Muscle layer of duodenum (tissue), 2 donors: ENCODE results near the gene TBC1D32.
"Not testable (repeated sequence)": the region's sequence is repeated elsewhere in the genome, so short reads cannot be mapped to it uniquely, and the experiment has no call there.

Experiments
- H3K27ac ChIP-seq: one replicate; pipeline ENCODE4 v1.7.0; 2013; ENCODE audit warnings: mild to moderate bottlenecking, low read length
- H3K27me3 ChIP-seq: one replicate; pipeline ENCODE4 v1.7.0; 2013; ENCODE audit warnings: low read depth, mild to moderate bottlenecking, control low read depth, low read length
- H3K36me3 ChIP-seq, 2 donors: one replicate each; pipeline ENCODE4 v1.7.0; 2013; ENCODE audit warnings: low read length in 2 of 2, control low read depth in 1 of 2, mild to moderate bottlenecking in 1 of 2; ENCODE audit not compliant: insufficient read depth in 2 of 2, control insufficient read depth in 1 of 2
- H3K4me1 ChIP-seq, 2 donors: one replicate each; pipeline ENCODE4 v1.7.0; 2013; ENCODE audit warnings: low read length in 2 of 2, mild to moderate bottlenecking in 2 of 2, control low read depth in 1 of 2, moderate library complexity in 1 of 2; ENCODE audit not compliant: insufficient read depth in 2 of 2, control insufficient read depth in 1 of 2
- H3K4me3 ChIP-seq, 2 donors: one replicate each; pipeline ENCODE4 v1.7.0; 2013; ENCODE audit warnings: low read length in 2 of 2, low read depth in 1 of 2, mild to moderate bottlenecking in 1 of 2
- H3K9me3 ChIP-seq, 2 donors: one replicate each; pipeline ENCODE4 v1.7.0; 2013; ENCODE audit warnings: low read length in 2 of 2, control low read depth in 1 of 2, mild to moderate bottlenecking in 1 of 2; ENCODE audit not compliant: control insufficient read depth in 1 of 2
- donor health status: healthy.

Gene TBC1D32

DNA sequence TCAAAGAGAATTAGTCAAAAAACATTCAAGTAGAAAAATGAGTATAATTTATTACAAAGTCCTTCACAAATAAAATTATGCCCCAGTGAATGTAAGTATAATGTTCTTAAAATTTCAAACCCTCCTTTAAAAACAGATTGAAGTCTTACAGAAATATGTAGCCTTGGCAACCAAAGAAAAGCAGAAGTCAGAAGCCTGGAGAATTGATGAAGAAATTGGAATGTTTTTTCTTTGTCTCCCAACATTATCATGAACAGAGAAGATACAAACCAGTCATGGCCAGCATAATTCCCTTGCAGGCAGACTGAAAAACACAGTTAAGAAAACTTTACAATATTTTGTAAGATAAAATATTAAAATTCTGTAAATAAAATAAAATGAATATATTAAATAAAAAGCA lies 221.9 kb downstream of the TBC1D32 start:
- Histone ChIP-seq H3K36me3 (no peaks in the 10 kb centered on the region), H3K4me3 (no peak overlapping the region), H3K9me3 (no peaks in the 10 kb centered on the region), H3K27ac (no peak overlapping the region), H3K4me1 (no peaks in the 10 kb centered on the region), H3K27me3 (no peaks in the 10 kb centered on the region)

- Histone ChIP-seq H3K4me1 (no peaks in the 10 kb centered on the region), H3K27me3 (no peaks in the 10 kb centered on the region), H3K9me3 (no peaks in the 10 kb centered on the region), H3K27ac (no peak overlapping the region), H3K4me3 (no peak overlapping the region), H3K36me3 (no peaks in the 10 kb centered on the region)
Observed at GRCh38 chr6:121110733-121111132, 223.5 kb downstream of the TBC1D32 start.

DNA sequence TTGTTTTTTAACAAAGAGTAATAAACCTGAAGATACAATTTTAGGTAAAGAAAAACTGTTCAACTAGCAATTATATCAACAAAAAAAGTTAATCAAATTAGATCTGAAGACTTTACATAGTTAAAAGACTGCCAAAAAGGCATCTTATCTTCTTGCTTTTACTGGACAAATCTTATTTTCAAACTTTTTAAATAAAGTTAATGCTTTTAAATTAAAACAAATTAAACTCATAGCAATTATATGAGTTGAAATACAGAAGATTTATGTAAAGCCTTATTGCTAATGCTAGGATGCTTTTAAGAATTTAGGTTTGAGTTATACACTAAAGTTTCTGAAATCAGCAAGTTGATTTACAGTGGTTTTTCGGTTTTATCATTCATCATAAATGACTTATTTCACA lies 227.3 kb downstream of the TBC1D32 start:
- H3K27me3 ChIP-seq: no peaks in the 10 kb centered on the region
- H3K27ac ChIP-seq: no peak overlapping the region

DNA sequence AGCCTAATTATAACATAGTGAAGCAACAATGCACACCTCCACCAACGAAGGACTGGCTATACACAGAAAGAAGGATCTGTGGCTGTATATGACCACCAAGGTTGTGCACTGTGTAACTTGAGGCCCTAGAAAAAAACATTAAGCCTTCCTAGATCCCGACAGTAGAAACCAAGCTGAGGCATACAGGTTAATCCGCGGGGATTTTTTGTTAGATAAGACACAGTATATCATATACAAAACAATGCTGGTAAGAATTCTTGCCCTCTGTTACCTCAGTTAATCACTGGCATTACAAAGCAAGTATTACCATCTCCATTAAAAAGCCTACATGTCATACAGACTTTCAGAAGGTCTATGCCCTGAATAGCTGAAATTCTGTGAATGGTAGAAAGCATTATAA lies 228.8 kb downstream of the TBC1D32 start:
- Histone ChIP-seq H3K4me3 (no peak overlapping the region), H3K27ac (no peak overlapping the region), H3K27me3 (no peaks in the 10 kb centered on the region), H3K9me3 (no peaks in the 10 kb centered on the region), H3K36me3 (no peaks in the 10 kb centered on the region), H3K4me1 (no peaks in the 10 kb centered on the region)

More for the DNA sequence above, 227.3 kb downstream of the TBC1D32 start:
- no peaks in the 10 kb centered on the region for H3K4me1 ChIP-seq
- no peak overlapping the region for H3K4me3 ChIP-seq
- no peaks in the 10 kb centered on the region for H3K36me3 ChIP-seq
- no peaks in the 10 kb centered on the region for H3K9me3 ChIP-seq

DNA sequence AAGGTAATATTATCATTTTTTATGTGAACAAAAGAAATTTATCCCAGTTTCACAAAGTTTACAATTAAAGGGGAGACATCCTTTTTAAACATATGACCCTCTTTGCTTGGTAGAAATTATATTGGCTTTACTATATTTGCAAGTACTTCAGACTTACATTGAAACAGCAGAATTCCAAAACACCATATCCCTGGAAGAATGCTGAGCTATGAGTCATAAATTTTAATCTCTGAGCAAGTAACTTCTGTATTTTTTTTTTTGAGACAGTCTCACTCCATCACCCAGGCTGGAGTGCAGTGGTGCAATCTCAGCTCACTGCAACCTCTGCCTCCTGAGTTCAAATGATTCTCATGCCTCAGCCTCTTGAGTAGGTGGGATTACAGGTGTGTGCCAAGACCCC lies 240.4 kb downstream of the TBC1D32 start:
- Histone ChIP-seq H3K4me3 (no peak overlapping the region), H3K27ac (no peak overlapping the region), H3K9me3 (no peaks in the 10 kb centered on the region), H3K4me1 (no peaks in the 10 kb centered on the region), H3K36me3 (peaks cover 0 to 5% of the 10 kb centered on the region in 2 donors), H3K27me3 (no peaks in the 10 kb centered on the region)

GRCh38 chr6:121090492-121090891 lies 243.8 kb downstream of the TBC1D32 start:
- Histone ChIP-seq H3K27ac (no peak overlapping the region), H3K27me3 (no peaks in the 10 kb centered on the region), H3K9me3 (no peaks in the 10 kb centered on the region), H3K36me3 (peaks cover 0 to 5% of the 10 kb centered on the region in 2 donors), H3K4me3 (no peak overlapping the region), H3K4me1 (no peaks in the 10 kb centered on the region)

DNA sequence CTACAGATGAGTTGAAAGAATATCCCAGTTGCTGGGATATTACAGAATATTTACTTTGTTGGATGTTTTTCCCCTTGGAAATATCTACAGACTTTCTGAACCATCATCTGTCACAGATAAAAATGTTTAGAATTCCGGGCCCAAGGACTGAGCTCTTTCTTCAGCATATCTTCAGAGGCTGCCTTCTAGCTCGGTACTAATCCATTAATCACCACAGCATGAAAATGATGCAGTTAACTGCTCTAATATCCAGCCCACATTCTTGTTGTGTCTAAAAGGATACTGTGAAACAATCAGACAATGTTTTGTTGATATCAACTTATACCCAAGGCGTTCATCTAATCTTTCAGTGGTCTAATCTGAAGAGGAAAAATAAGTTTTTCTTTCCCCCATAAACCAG lies 247.4 kb downstream of the TBC1D32 start:
- no peak overlapping the region for H3K27ac ChIP-seq
- H3K36me3 ChIP-seq: peaks cover 0 to 5% of the 10 kb centered on the region in 2 donors
- no peaks in the 10 kb centered on the region for H3K9me3 ChIP-seq
- no peak overlapping the region for H3K4me3 ChIP-seq
- no peaks in the 10 kb centered on the region for H3K27me3 ChIP-seq
- H3K4me1 ChIP-seq: no peaks in the 10 kb centered on the region

DNA sequence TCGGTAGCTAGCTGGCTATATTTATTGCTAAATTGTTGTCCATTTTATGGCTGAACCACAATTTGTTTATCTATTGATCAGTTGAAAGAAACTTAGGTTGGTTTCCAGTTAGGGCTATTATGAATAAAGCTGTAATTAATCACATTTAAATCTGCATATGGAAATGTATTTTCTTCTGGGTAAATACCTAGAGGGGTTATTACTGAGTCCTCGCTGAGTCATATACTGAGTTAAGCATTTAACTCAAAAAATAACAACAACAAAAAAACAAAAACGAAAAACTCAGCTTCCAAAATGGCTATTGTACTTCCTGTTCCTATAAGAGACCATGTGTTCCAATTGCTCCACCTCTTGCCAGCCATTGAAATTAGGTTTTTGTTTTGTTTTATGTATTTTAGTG lies 258.2 kb downstream of the TBC1D32 start:
- Histone ChIP-seq H3K4me3 (no peak overlapping the region), H3K27ac (no peak overlapping the region), H3K9me3 (no peaks in the 10 kb centered on the region), H3K36me3 (no peaks in the 10 kb centered on the region), H3K4me1 (no peaks in the 10 kb centered on the region), H3K27me3 (no peaks in the 10 kb centered on the region)

DNA sequence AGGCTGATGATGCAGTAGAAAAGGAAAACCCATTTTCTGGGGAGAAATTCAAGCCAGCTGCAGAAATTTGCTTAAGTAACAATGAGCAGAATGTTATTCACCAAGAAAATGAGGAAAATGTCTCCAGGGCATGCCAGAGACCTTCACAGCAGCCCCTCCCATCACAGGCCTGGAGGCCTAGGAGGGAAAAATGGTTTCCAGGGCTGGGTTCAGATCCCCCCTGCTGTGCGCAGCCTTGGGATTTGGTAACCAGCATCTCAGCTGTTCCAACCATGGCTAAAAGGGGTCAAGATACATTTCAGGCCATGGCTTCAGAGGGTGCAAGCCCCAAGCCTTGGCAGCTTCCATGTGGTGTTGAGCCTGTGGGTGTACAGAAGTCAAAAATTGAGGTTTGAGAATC lies 265.5 kb downstream of the TBC1D32 start:
- H3K4me1 ChIP-seq, H3K27me3 ChIP-seq, H3K27ac ChIP-seq, H3K9me3 ChIP-seq, H3K4me3 ChIP-seq, H3K36me3 ChIP-seq: not testable (repeated sequence)

- H3K27ac ChIP-seq: no peak overlapping the region
- H3K27me3 ChIP-seq: no peaks in the 10 kb centered on the region
- H3K4me1 ChIP-seq: no peaks in the 10 kb centered on the region
- no peak overlapping the region for H3K4me3 ChIP-seq
- no peaks in the 10 kb centered on the region for H3K36me3 ChIP-seq
- H3K9me3 ChIP-seq: no peaks in the 10 kb centered on the region
Observed at GRCh38 chr6:121067381-121067780, 266.9 kb downstream of the TBC1D32 start.

GRCh38 chr6:121064345-121064744 lies 269.9 kb downstream of the TBC1D32 start:
- H3K9me3 ChIP-seq: no peaks in the 10 kb centered on the region
- H3K36me3 ChIP-seq: no peaks in the 10 kb centered on the region
- no peaks in the 10 kb centered on the region for H3K4me1 ChIP-seq
- H3K4me3 ChIP-seq: no peak overlapping the region
- no peak overlapping the region for H3K27ac ChIP-seq
- H3K27me3 ChIP-seq: no peaks in the 10 kb centered on the region

GRCh38 chr6:121055572-121056163 lies 278.6 kb downstream of the TBC1D32 start:
- Histone ChIP-seq H3K4me3 (no peak overlapping the region), H3K9me3 (no peaks in the 10 kb centered on the region), H3K36me3 (no peaks in the 10 kb centered on the region), H3K27me3 (no peaks in the 10 kb centered on the region), H3K27ac (no peak overlapping the region), H3K4me1 (no peaks in the 10 kb centered on the region)
